DOHH2 (cell line): ENCODE data around the gene RBM18.

Experiments
- H3F3A ChIP-seq: fragments of 200-600 bp; sonication (generic), shearing (Covaris generic); 2 replicates; pipeline ENCODE4 v1.6.0; 2016; ENCODE audit warnings: antibody characterized with exemption, mild to moderate bottlenecking; ENCODE audit not compliant: control insufficient read depth, insufficient read depth
- H3K27ac ChIP-seq: fragments of 200-600 bp; sonication (generic); 2 replicates; pipeline ENCODE4 v1.5.1; 2014; ENCODE audit warnings: low read depth, mild to moderate bottlenecking, low read length, moderate library complexity
- H3K27me3 ChIP-seq: fragments of 200-600 bp; sonication (generic); 2 replicates; pipeline ENCODE4 v1.6.1; 2014; ENCODE audit warnings: mild to moderate bottlenecking, low read length, mixed read lengths; ENCODE audit not compliant: control insufficient read depth
- H3K36me3 ChIP-seq: fragments of 200-600 bp; sonication (generic); 2 replicates; pipeline ENCODE4 v1.6.1; 2014; ENCODE audit warnings: mild to moderate bottlenecking, low read length, moderate library complexity, mixed read lengths; ENCODE audit not compliant: control insufficient read depth
- H3K4me1 ChIP-seq: fragments of 200-600 bp; sonication (generic); 2 replicates; pipeline ENCODE4 v1.6.1; 2014; ENCODE audit warnings: mild to moderate bottlenecking, low read length, mixed read lengths; ENCODE audit not compliant: control insufficient read depth
- H3K4me2 ChIP-seq: fragments of 200-600 bp; sonication (generic); 2 replicates; pipeline ENCODE4 v1.6.0; 2014; ENCODE audit warnings: mild to moderate bottlenecking, low read length, moderate library complexity
- H3K4me3 ChIP-seq: fragments of 200-600 bp; sonication (generic); 2 replicates; pipeline ENCODE4 v1.5.1; 2014; ENCODE audit warnings: mild to moderate bottlenecking, low read length, mixed read lengths
- H3K79me2 ChIP-seq: fragments of 200-600 bp; sonication (generic); 2 replicates; pipeline ENCODE4 v1.6.1; 2014; ENCODE audit warnings: mild to moderate bottlenecking, low read length, mixed read lengths; ENCODE audit not compliant: control insufficient read depth
- H3K9me2 ChIP-seq: fragments of 200-600 bp; sonication (generic); replicated peaks from 2 replicates; pipeline ENCODE4 v1.6.1; 2014; ENCODE audit warnings: mild to moderate bottlenecking, low read length, mixed read lengths; ENCODE audit not compliant: control insufficient read depth
- H3K9me3 ChIP-seq: fragments of 200-600 bp; sonication (generic); 2 replicates; pipeline ENCODE4 v1.6.1; 2014; ENCODE audit warnings: antibody characterized with exemption, low read length, mixed read lengths; ENCODE audit not compliant: control insufficient read depth, insufficient read depth
- H4K20me1 ChIP-seq: fragments of 200-600 bp; sonication (generic); 2 replicates; pipeline ENCODE4 v1.6.0; 2014; ENCODE audit warnings: low read depth, mild to moderate bottlenecking, antibody characterized with exemption, low read length, moderate library complexity; ENCODE audit not compliant: control insufficient read depth, insufficient read depth
- CTCF ChIP-seq: fragments of 200-600 bp; sonication (generic); IDR thresholded peaks from one replicate; pipeline ENCODE4 v1.5.1; 2014; ENCODE audit warnings: antibody characterized with exemption, mild to moderate bottlenecking, low read depth, low read length; ENCODE audit not compliant: poor library complexity, severe bottlenecking
- EZH2phosphoT487 ChIP-seq: fragments of 200-600 bp; sonication (generic); IDR thresholded peaks from 2 replicates; pipeline ENCODE4 v1.6.1; 2017; ENCODE audit warnings: borderline replicate concordance, mild to moderate bottlenecking, antibody characterized with exemption, low read length, moderate library complexity, mixed read lengths

Gene RBM18

DNA sequence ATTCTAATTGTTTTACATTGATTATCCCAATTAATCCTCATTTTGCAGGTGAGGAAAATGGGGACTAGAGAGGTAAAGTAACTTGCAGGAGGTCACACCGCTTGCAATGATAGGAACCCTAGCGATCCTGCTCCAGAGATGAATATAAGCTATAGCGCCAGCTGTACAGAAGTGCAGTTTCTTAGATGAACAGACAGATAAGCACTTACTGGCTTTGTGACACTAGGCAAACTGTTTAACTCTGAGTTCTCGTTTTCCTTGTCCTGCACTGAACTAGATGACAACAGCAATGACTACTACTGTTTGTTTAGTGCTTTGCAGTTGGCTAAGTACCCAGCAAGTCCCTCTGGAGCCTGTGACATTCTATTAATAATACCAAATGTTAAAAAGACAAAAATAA is 47.0 kb downstream of the RBM18 start:
- H3K4me3 ChIP-seq, result no peak overlapping the region
- no peaks in the 10 kb centered on the region for H4K20me1 ChIP-seq
- H3K9me2 ChIP-seq, result no peaks in the 10 kb centered on the region
- H3K36me3 ChIP-seq, result no peaks in the 10 kb centered on the region
- no peaks in the 10 kb centered on the region for H3K4me1 ChIP-seq
- H3K79me2 ChIP-seq, result no peaks in the 10 kb centered on the region
- no peak overlapping the region for H3K4me2 ChIP-seq
- no peak overlapping the region for H3K27ac ChIP-seq
- H3F3A ChIP-seq, result no peaks in the 10 kb centered on the region
- peaks cover 34% of the 10 kb centered on the region for H3K27me3 ChIP-seq
- TF ChIP-seq CTCF (no peak), EZH2phosphoT487 (no peak)
- H3K9me3 ChIP-seq, result no peaks in the 10 kb centered on the region

- Histone ChIP-seq H4K20me1 (no peaks in the 10 kb centered on the region), H3K79me2 (no peaks in the 10 kb centered on the region), H3K9me3 (no peaks in the 10 kb centered on the region), H3F3A (no peaks in the 10 kb centered on the region), H3K4me3 (no peak overlapping the region), H3K36me3 (no peaks in the 10 kb centered on the region), H3K4me2 (no peak overlapping the region), H3K27ac (no peak overlapping the region), H3K27me3 (peaks cover 31% of the 10 kb centered on the region), H3K4me1 (no peaks in the 10 kb centered on the region), H3K9me2 (no peaks in the 10 kb centered on the region)
- no peak for TF ChIP-seq EZH2phosphoT487
- no peak for TF ChIP-seq CTCF
Observed at GRCh38 chr9:122216798-122217418, 47.7 kb downstream of the RBM18 start.

DNA sequence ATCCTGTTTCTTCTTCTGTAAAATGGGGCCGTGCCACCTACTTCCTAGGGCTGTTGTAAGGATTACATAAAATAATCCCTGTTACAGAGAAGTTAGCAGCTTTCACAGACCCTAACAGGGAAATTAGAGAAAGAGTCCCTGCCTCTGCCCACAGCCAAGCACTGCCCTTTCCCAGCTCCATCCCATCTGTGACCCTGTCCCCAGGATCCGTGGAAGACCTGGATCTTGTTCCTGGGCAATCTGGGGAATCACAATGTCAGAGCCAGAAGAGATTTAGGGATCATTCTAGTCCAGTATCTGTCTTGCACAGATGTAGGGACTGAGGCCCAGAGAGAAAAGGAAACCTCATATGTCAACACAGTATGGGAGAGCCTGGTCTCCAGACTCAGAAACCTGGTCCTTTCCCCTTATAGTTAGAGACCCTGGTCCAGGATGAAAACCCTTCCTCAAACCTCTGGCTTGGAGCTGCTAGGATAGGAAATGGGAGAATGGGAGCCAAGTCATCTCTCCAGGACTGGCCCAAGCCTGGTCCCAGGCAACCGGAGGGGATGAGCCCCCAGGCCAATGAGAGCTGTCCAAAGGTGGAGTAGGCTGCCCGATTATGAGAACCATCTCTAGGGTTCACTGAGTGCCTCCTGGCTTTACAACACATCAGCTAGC is 48.4 kb downstream of the RBM18 start:
- H3K27ac ChIP-seq, result no peak overlapping the region
- H3K79me2 ChIP-seq, result no peaks in the 10 kb centered on the region
- no peaks in the 10 kb centered on the region for H3F3A ChIP-seq
- no peaks in the 10 kb centered on the region for H4K20me1 ChIP-seq
- H3K4me3 ChIP-seq, result no peak overlapping the region
- no peaks in the 10 kb centered on the region for H3K4me1 ChIP-seq
- no peaks in the 10 kb centered on the region for H3K9me3 ChIP-seq
- no peaks in the 10 kb centered on the region for H3K9me2 ChIP-seq
- no peaks in the 10 kb centered on the region for H3K36me3 ChIP-seq
- H3K4me2 ChIP-seq, result no peak overlapping the region
- no peak for TF ChIP-seq CTCF
- no peak for TF ChIP-seq EZH2phosphoT487
- peaks cover 31% of the 10 kb centered on the region for H3K27me3 ChIP-seq
